Mesodermal cell (in vitro differentiated cells): ENCODE data around the gene NPDC1.
"Not testable (repeated sequence)": the region's sequence is repeated elsewhere in the genome, so short reads cannot be mapped to it uniquely, and the experiment has no call there.

Experiments
- H3K27ac ChIP-seq: 2 replicates; pipeline ENCODE4 v1.7.0; 2013; ENCODE audit warnings: mild to moderate bottlenecking, low read depth, low read length, moderate library complexity; ENCODE audit not compliant: severe bottlenecking
- H3K36me3 ChIP-seq: 2 replicates; pipeline ENCODE4 v1.7.1; 2013; ENCODE audit warnings: mild to moderate bottlenecking, low read length, moderate library complexity; ENCODE audit not compliant: control insufficient read depth, insufficient read depth
- H3K4me1 ChIP-seq: one replicate; pipeline ENCODE4 v1.7.1; 2013; ENCODE audit warnings: mild to moderate bottlenecking, low read length; ENCODE audit not compliant: insufficient read depth, control insufficient read depth, poor library complexity, severe bottlenecking
- H3K4me3 ChIP-seq: 2 replicates; pipeline ENCODE4 v1.7.0; 2013; ENCODE audit warnings: low read length, control low read depth, mild to moderate bottlenecking; ENCODE audit not compliant: insufficient read depth, poor library complexity, severe bottlenecking; ENCODE audit errors: extremely low read depth
- H3K9me3 ChIP-seq: 2 replicates; pipeline ENCODE4 v1.7.1; 2013; ENCODE audit warnings: mild to moderate bottlenecking, low read length, moderate library complexity; ENCODE audit not compliant: control insufficient read depth
- WGBS, 2 experiments: methylation state at CpG; one replicate each; pipeline ENCODE4 v1.1.5; 2013; ENCODE audit warnings: missing lambda C conversion rate in 2 of 2; ENCODE audit not compliant: insufficient coverage in 2 of 2; 5-methylcytosine and 5-hydroxymethylcytosine counted together

Gene NPDC1

GRCh38 chr9:137035937-137036336 lies 10.0 kb downstream of the NPDC1 start:
- H3K4me1 ChIP-seq, result no peaks in the 10 kb centered on the region
- no peaks in the 10 kb centered on the region for H3K9me3 ChIP-seq
- H3K4me3 ChIP-seq, result no peak overlapping the region
- 78 to 79% methylated on average over 7 to 8 of the region's 8 CpGs for WGBS, 2 experiments
- H3K36me3 ChIP-seq, result peaks cover 14% of the 10 kb centered on the region
- H3K27ac ChIP-seq, result no peak overlapping the region

GRCh38 chr9:137035507-137035834 lies 10.5 kb downstream of the NPDC1 start:
- H3K27ac ChIP-seq, result no peak overlapping the region
- 37 to 52% methylated on average over 4 to 6 of the region's 9 CpGs for WGBS, 2 experiments
- peaks cover 14% of the 10 kb centered on the region for H3K36me3 ChIP-seq
- H3K4me1 ChIP-seq, result no peaks in the 10 kb centered on the region
- no peak overlapping the region for H3K4me3 ChIP-seq
- no peaks in the 10 kb centered on the region for H3K9me3 ChIP-seq

GRCh38 chr9:137034709-137035506 lies 11.1 kb downstream of the NPDC1 start:
- Histone ChIP-seq H3K27ac (no peak overlapping the region), H3K4me3 (no peak overlapping the region), H3K9me3 (no peaks in the 10 kb centered on the region), H3K36me3 (peaks cover 14% of the 10 kb centered on the region), H3K4me1 (no peaks in the 10 kb centered on the region)
- WGBS, 2 experiments, result 22 to 33% methylated on average over 13 to 20 of the region's 24 CpGs

- Histone ChIP-seq H3K4me3 (no peak overlapping the region), H3K9me3 (no peaks in the 10 kb centered on the region), H3K36me3 (peaks cover 7% of the 10 kb centered on the region), H3K4me1 (no peaks in the 10 kb centered on the region), H3K27ac (no peak overlapping the region)
- WGBS, 2 experiments, result 76 to 84% methylated on average over 7 to 10 of the region's 15 CpGs
Observed at GRCh38 chr9:137034039-137034708, 11.8 kb downstream of the NPDC1 start.

GRCh38 chr9:137033481-137033880 lies 12.5 kb downstream of the NPDC1 start:
- H3K4me1 ChIP-seq, result not testable (repeated sequence)
- WGBS, 2 experiments, result 100% methylated on average over 1 to 3 of the region's 5 CpGs

GRCh38 chr9:137032858-137033257 lies 13.1 kb downstream of the NPDC1 start:
- Histone ChIP-seq H3K36me3 (no peaks in the 10 kb centered on the region), H3K9me3 (no peaks in the 10 kb centered on the region), H3K4me1 (no peaks in the 10 kb centered on the region), H3K4me3 (no peak overlapping the region), H3K27ac (no peak overlapping the region)
- 88% methylated on average over 8 to 9 of the region's 10 CpGs for WGBS, 2 experiments

More at GRCh38 chr9:137033481-137033880, 12.5 kb downstream of the NPDC1 start:
- not testable (repeated sequence) for H3K36me3 ChIP-seq, H3K9me3 ChIP-seq, H3K4me3 ChIP-seq, H3K27ac ChIP-seq

GRCh38 chr9:137031904-137032640 lies 13.9 kb downstream of the NPDC1 start, which contains the start of gene FUT7:
TSS of gene FUT7 (minus strand) at chr9:137032088. CDS start at chr9:137031991, 97 bp downstream.
- 76 to 79% methylated on average over 13 to 14 of the region's 16 CpGs for WGBS, 2 experiments
- Histone ChIP-seq H3K4me1 (no peaks in the 10 kb centered on the region), H3K36me3 (no peaks in the 10 kb centered on the region), H3K9me3 (no peaks in the 10 kb centered on the region), H3K27ac (no peak within 1 kb of the TSS), H3K4me3 (no peak within 1 kb of the TSS)

GRCh38 chr9:137030538-137031527 lies 15.1 kb downstream of the NPDC1 start:
- 95 to 96% methylated on average over 51 to 62 of the region's 65 CpGs for WGBS, 2 experiments
- Histone ChIP-seq H3K4me3 (no peak overlapping the region), H3K9me3 (no peaks in the 10 kb centered on the region), H3K36me3 (no peaks in the 10 kb centered on the region), H3K4me1 (no peaks in the 10 kb centered on the region), H3K27ac (no peak overlapping the region)

GRCh38 chr9:137030006-137030405 lies 16.0 kb downstream of the NPDC1 start:
- Histone ChIP-seq H3K4me3 (no peak overlapping the region), H3K36me3 (no peaks in the 10 kb centered on the region), H3K27ac (no peak overlapping the region), H3K4me1 (no peaks in the 10 kb centered on the region), H3K9me3 (no peaks in the 10 kb centered on the region)
- 90 to 92% methylated on average over 10 to 15 of the region's 15 CpGs for WGBS, 2 experiments
